ENCODE measurements around the gene HDAC8.

The HDAC8 gene

DNA sequence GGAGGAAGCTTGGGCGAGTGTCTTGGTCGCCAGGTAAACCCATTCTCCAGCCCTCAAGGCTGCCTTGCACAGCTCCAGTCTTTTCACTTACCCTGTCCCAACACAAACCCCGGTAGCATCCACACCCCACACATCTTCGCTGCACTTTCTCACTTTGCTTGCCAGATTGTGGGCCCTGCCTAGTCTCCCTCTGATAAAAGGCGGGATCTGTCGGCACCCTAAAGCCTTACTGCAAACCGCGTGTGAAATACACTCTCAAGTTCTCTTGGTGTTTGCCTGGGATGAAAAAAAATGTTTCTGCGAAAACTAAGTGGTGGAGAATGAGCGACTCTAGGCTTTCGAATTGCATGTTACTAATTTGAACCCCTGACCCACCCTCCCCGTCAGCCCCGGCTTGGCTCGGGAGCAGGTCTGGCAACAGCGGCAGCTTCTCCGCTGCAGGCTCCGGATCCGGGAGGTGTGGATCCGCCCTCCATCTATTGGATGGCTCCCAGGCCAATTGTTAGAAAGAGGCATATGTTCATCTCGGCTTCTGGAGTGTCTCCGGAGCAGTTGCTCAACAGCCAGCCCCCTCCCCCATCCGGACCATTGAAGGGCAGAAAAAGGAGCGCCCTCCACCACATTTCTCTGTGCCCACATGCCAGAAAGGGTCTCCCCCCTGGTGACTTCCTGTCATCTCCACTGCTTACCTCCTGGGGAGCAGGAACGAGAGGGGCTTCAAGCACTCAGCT, 263.9 kb downstream of the HDAC8 start:
- peak overlapping the region; percentile 34 for H3K4me2 ChIP-seq (ENCODE audit: low read depth, low read length, poor library complexity, severe bottlenecking)
- no peak overlapping the region for H2AFZ ChIP-seq (ENCODE audit: low read depth, low read length, severe bottlenecking)
- no peak for TF ChIP-seq EZH2phosphoT487 (conservative IDR thresholded peaks at IDR 0.05; ENCODE audit: low read length)
- TF ChIP-seq, protein P1, sequence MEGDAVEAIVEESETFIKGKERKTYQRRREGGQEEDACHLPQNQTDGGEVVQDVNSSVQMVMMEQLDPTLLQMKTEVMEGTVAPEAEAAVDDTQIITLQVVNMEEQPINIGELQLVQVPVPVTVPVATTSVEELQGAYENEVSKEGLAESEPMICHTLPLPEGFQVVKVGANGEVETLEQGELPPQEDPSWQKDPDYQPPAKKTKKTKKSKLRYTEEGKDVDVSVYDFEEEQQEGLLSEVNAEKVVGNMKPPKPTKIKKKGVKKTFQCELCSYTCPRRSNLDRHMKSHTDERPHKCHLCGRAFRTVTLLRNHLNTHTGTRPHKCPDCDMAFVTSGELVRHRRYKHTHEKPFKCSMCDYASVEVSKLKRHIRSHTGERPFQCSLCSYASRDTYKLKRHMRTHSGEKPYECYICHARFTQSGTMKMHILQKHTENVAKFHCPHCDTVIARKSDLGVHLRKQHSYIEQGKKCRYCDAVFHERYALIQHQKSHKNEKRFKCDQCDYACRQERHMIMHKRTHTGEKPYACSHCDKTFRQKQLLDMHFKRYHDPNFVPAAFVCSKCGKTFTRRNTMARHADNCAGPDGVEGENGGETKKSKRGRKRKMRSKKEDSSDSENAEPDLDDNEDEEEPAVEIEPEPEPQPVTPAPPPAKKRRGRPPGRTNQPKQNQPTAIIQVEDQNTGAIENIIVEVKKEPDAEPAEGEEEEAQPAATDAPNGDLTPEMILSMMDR (IDR thresholded peaks at IDR 0.05; ENCODE audit: insufficient read depth, low read length, poor library complexity, severe bottlenecking) = no peak
- no peaks in the 10 kb centered on the region for H3K79me2 ChIP-seq (ENCODE audit: insufficient read depth, low read length)
- H3K27ac ChIP-seq (ENCODE audit: low read depth, low read length) = no peak overlapping the region
- no peaks in the 10 kb centered on the region for H3F3A ChIP-seq (ENCODE audit: insufficient read depth)
- H4K20me1 ChIP-seq (ENCODE audit: low read depth, low read length) = no peaks in the 10 kb centered on the region
- no peak overlapping the region for H3K9ac ChIP-seq (ENCODE audit: low read length)
- no peaks in the 10 kb centered on the region for H3K36me3 ChIP-seq (ENCODE audit: low read length)
- H3K4me3 ChIP-seq (ENCODE audit: insufficient read depth, low read length, poor library complexity, severe bottlenecking) = no peak overlapping the region
- H3K27me3 ChIP-seq (ENCODE audit: low read length) = no peaks in the 10 kb centered on the region
- H3K9me2 ChIP-seq (replicated peaks; ENCODE audit: insufficient read depth, low read length) = no peaks in the 10 kb centered on the region
- no peaks in the 10 kb centered on the region for H3K9me3 ChIP-seq (ENCODE audit: insufficient read depth, low read length)

DNA sequence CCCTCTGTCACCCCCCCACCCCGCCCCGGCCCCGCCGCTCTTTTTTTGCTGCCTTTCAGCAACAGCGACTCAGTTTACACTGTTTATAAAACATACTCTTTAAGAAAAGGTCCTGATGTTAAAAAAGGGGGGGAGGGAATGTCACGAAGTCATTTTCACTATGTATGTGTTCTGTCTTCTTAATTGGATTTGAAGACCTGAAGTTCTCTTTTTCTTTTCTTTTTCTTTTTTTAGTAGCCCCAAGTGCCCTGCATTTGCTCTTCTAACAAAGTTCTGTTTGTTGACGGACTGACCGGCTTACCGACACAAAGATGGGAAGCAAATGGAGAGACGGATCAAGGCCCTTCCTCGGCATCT, 264.5 kb downstream of the HDAC8 start:
- Histone ChIP-seq H3K27ac (ENCODE audit: low read depth, low read length) (no peak overlapping the region), H2AFZ (ENCODE audit: low read depth, low read length, severe bottlenecking) (no peak overlapping the region), H3K9me2 (replicated peaks; ENCODE audit: insufficient read depth, low read length) (no peaks in the 10 kb centered on the region), H3K4me2 (ENCODE audit: low read depth, low read length, poor library complexity, severe bottlenecking) (peak overlapping the region; percentile 34), H3K4me3 (ENCODE audit: insufficient read depth, low read length, poor library complexity, severe bottlenecking) (no peak overlapping the region), H3K9me3 (ENCODE audit: insufficient read depth, low read length) (no peaks in the 10 kb centered on the region), H3K27me3 (ENCODE audit: low read length) (no peaks in the 10 kb centered on the region), H4K20me1 (ENCODE audit: low read depth, low read length) (no peaks in the 10 kb centered on the region), H3K9ac (ENCODE audit: low read length) (no peak overlapping the region), H3K36me3 (ENCODE audit: low read length) (no peaks in the 10 kb centered on the region), H3F3A (ENCODE audit: insufficient read depth) (no peaks in the 10 kb centered on the region), H3K79me2 (ENCODE audit: insufficient read depth, low read length) (no peaks in the 10 kb centered on the region)
- no peak for TF ChIP-seq EZH2phosphoT487 (conservative IDR thresholded peaks at IDR 0.05; ENCODE audit: low read length)
- TF ChIP-seq, protein P1 (IDR thresholded peaks at IDR 0.05; ENCODE audit: insufficient read depth, low read length, poor library complexity, severe bottlenecking) = no peak

DNA sequence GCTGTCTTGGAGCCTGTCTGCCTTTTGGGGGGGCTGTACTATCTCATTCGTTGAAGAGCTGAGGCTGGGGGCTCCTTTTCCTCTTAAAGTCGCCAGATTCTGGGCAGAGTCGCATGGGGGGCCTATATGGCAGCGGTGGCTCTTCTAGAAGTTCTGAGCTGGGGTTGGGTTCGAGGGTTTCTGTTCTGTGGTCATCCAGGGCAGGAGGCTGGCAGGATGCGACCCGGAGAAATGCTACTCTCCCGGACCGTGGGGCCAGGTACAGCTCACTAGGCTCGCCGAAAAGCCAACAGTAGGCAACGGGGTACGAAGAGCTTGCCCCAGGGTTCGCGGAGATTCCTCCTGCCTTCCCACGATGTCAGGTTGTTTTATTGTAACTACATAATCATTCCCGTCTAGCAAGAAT, 265.0 kb downstream of the HDAC8 start:
- H2AFZ ChIP-seq (ENCODE audit: low read depth, low read length, severe bottlenecking) = no peak overlapping the region
- no peak overlapping the region for H3K27ac ChIP-seq (ENCODE audit: low read depth, low read length)
- TF ChIP-seq, protein P1 (IDR thresholded peaks at IDR 0.05; ENCODE audit: insufficient read depth, low read length, poor library complexity, severe bottlenecking) = no peak
- no peak overlapping the region for H3K4me2 ChIP-seq (ENCODE audit: low read depth, low read length, poor library complexity, severe bottlenecking)
- H3F3A ChIP-seq (ENCODE audit: insufficient read depth) = no peaks in the 10 kb centered on the region
- H3K36me3 ChIP-seq (ENCODE audit: low read length) = no peaks in the 10 kb centered on the region
- no peaks in the 10 kb centered on the region for H3K9me2 ChIP-seq (replicated peaks; ENCODE audit: insufficient read depth, low read length)
- no peaks in the 10 kb centered on the region for H3K9me3 ChIP-seq (ENCODE audit: insufficient read depth, low read length)
- H3K27me3 ChIP-seq (ENCODE audit: low read length) = no peaks in the 10 kb centered on the region
- H3K4me3 ChIP-seq (ENCODE audit: insufficient read depth, low read length, poor library complexity, severe bottlenecking) = no peak overlapping the region
- H4K20me1 ChIP-seq (ENCODE audit: low read depth, low read length) = no peaks in the 10 kb centered on the region
- no peaks in the 10 kb centered on the region for H3K79me2 ChIP-seq (ENCODE audit: insufficient read depth, low read length)
- no peak overlapping the region for H3K9ac ChIP-seq (ENCODE audit: low read length)

All from SU-DHL-6 (cell line).